ENCODE results near the gene PGAP2.

PGAP2 gene

DNA sequence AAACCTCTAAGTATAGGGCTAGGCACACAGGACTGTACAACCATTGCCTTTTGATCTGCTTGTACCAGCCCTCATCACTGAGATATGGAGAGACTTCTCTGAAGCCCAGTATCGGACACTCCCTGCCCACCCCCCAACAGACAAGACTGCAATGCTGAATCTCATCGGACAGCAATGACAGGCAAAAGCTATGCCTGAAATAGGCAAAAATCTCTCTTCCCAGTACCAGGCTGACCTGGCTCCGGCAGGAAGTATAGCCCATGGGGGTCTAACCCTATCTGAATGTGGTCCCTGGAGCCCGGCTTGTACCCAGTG is 25.9 kb downstream of the PGAP2 start:
- DNase-seq = no peak

DNA sequence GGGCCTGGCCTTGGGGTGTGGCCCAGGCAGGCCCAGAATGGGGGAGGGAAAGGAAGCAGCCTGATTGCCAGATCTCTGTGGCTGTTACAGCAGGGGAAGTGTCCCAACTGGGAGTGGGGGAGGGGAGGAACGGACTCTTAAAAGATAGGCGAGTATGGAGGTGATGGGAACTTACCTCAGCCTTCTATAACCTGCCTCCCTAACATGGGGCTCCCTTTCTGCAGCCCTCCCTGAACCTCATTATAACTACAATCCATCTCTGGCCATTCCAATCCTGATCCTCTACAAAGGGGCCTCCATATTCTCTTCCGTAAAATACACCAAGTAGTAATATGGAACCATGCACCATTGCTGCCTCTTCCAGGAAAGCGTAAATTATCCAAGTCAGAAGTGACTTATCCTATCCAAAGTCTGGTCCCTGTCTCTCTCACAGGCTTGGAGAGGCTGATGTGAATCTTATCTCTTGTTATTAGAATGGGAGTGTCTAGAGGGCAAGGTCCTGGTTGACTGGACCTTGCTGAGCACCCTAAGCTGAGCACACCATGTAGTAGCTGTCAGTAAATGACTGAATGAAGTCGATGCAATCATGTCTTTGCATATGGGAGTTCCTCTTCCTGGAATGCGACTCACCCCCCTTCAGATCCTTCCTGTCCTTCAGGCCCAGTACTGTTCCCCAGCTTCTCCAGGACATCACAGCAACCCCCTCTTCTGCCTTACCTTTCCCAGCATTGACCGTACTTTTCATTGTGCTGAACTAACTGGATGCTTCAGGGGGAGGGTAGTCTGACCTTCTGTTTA is 26.5 kb downstream of the PGAP2 start:
- DNase-seq = no peak

DNA sequence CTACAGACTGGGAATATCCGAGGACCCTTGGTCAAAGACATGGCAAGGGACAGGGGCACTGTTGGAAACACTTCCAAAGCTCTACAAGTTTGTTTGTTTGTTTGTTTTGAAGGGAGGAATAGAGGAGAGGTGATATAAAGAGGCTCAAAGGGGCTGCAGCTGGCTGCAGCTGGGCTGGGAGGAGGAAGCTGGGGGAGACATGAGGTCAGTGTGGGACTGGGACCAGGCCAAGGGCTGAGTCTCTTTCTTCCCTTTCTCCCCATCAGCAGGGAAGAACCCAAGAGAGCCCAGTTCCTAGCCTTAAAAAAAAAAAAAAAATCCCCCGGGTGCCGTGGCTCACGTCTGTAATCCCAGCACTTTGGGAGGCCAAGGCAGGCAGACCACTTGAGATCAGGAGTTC is 27.4 kb downstream of the PGAP2 start:
- no peak for DNase-seq

DNA sequence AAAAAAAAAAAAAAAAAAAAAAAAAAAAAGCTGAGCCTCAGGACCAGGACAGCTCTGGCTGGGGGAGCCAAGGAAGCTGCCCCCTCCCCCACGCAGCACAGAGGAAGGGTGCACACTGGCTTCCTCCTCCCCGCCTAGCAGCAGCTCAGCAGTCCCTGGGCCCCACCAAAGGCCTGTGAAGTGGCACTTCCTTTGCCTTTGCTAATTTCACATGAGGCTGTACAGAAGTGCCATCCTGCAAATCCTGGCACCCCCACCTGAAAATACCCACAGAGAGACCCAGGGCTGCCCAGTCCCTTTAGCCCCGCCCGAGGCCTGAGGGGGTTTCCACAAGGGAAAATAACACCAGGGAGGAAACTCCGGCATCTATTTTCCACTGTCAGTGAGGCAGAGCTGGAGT is 28.5 kb downstream of the PGAP2 start:
- DNase-seq = no peak

DNA sequence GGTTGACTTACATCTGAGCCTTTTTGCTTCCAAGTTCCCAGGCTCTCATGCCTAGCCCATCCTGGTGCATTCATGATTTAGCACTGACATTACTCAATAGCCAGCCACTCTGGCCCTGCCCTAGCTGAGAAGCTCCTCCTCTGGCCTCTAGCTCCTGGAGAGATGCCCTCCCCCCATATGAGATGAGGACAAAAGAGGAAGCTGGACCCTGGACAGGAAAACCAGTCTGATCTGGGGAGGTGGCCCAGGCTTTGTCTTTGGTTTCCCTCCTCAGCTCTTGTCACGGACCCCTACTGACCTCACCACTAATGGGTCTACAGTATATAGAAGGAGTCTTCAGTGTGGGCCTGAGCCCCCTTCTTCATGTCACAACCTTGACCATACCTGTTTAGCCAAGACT is 29.4 kb downstream of the PGAP2 start:
- no peak for DNase-seq

DNA sequence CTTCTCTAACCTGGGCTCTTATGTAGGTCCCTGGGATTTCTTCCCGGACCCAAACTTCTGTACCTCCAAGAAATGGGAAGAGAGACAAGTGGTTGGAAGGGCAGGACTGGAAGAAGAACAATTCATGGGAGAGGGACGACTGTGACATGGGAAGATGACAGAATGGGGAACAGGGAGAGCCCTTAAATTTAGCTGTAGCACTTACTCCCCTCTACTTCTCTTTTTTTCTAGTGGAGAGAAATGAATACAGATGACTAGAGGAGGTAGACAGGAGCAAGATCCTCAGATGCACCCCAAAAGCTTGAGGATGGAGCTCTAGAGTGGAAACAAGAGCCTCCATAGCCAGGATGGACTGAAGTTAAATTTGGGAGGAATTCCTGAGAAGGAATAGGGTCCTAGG is 30.1 kb downstream of the PGAP2 start:
- DNase-seq = no peak

DNA sequence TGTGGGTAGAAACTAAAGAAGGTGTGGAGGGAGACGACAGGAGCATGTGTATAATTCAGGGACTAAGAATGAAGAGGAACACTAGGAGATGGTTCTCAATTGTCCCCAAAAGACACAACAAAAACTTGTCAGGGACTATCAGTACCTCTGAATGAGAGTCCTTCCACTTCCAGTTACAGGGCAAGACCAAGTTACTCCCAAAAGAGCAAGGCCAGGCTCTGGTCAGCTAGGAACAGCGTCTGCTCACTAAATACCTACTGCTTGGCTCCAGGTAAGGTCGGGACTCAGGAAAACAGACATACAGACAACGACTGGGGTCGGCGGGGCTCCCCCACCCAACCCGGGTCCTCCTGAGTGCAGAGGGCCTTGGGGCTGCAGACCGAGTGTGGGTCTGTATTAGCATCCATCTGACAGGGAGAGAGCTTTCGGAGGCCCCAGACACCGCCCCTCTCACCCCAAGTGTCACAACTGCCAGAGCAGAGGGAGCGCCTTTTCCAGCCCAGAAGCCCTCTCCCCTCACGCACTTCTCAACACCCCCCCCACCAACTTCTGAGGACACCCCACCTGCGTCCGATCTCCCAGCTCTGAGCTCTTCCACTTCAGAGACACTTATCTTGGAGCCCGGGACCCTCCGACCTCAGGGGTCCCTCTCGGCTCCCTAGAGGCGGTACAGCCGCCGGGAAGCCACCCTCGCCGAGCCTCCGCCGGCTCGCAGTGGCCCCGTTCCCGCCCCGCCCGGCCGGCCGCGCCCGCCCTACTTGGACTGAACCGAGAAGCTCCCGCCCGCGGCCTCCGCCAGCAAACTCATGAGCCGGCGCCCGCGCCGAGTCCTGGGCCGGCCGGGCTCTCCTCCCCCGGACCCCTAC is 31.9 kb downstream of the PGAP2 start:
- peak; percentile 80 for DNase-seq

DNA sequence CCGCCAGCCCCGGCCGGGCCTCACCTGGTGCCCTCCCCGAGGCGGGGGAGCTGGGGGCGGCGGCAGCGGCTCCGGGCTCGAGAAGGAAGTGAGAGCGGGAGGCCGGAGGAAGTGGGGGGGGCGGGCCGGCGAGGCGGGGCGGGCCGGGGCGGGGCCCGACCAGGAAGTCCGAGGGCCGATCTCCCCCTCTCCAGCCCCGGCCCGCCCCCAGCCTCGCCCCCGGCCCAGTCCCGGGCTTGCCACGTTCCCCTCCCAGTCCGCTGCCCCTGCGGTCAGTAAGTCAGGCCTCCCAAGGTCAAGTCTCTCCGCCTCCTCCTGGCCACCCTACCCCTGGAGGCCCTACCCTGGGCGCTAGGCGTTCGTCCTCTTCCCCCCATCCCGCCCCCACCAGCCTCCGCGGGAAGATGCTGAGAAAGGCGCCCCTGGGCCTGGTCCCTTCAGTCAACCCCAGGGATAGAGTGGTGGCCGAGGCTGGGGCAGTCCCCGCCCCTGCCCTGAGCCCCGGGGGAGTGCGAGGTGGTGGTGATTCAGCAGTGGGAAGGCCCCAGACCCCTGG is 32.6 kb downstream of the PGAP2 start, which contains the start of gene RHOG:
Gene RHOG, minus strand, starts transcription at position 90 of the 556 bp plus-strand sequence. CDS start 12,821 bp downstream, outside the sequence.
- DNase-seq = peak; percentile 91

DNA sequence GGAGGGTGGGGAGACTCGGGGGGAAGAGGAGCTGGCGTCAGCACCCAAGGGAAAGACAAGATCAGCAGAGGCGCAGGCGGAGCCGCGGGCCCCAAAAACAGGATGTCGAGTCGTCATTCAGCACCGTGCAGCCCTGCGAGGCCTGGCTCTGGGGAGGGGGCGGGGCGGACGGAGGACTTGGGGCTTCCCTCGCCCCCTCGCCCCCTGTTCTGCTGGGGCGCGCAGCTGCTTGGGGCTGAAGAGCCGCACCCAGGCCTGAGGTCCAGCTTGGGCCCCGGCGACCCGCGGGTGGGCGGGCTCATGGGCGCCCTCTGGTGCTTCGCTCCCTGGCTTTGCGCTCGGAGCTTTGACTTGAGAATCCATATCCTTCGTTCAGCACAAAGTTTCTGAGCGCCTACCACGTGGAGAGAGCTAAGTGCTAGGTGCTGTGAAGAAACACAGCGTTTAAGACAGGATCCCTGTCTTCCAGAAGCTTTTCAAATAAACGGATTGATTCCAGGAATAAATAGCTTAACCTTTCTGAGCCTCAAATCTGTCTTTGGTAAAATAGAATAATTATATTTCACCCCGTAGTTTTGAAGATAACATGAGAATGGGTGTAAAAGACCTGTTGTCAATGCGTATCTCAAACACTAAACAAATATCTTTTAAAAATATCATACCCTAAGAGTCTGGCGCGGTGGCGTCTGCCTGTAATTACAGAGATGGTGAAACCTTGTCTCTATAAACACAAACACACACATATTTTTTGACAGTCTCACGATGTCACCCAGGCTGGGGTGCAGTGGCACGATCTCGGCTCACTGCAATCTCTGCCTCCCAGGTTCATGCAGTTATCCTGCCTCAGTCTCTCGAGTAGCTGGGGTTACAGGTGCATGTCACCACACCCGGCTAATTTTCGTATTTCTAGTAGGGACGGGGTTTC is 33.3 kb downstream of the PGAP2 start:
- no peak for DNase-seq

DNA sequence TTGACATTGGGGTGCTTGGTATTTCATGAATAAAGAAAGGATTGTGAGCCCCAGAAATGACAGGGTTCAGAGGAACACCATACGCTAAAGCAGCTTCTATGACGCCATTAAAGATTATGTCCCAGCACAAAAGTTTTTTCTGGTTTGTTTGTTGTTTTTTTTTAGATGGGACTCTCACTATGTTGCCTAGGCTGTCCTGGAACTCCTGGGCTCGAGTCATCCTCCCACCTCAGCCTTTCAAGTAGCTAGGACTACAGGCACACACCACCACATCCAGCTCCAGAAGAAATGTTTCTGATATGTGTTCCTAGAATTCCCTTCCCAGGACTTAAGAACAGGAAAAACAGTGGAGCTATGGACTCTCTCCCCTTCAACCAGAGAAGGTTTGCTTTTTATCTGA is 35.0 kb downstream of the PGAP2 start:
- no peak for DNase-seq

DNA sequence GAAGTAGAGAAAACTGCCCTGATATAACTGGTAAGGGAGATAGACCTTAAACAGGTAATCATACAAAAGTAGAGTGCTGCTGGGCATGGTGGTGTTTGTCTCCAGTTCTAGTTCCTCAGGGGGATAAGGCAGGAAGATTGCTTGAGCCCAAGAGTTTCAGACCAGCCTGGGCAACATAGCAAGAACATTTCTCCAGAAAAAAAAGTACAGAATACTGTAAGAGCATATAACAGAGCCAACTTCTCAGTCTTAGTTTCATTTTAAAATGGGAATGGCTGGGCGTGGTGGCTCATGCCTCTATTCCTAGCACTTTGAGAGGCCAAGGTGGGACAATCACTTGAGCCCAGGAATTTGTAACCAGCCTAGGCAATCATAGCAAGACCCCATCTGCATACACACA is 36.9 kb downstream of the PGAP2 start:
- DNase-seq = no peak

DNA sequence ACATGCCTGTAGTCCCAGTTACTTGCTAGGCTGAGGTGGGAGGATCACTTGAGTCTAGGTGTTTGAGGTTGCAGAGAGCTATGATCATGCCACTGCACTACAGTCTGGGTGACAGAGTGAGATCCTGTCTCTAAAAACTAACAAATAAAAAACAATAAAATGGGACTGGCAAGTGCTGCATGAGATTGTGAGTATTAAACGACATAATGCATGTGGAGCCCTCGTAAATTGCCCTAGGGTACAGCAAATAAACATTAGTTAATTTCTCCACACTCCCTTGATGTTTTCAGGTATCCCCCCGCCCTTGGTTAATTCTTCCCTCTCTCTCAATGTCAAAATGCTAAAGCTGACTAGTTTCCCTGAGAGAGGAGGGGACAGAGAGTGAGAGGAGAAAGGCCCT is 37.3 kb downstream of the PGAP2 start:
- no peak for DNase-seq

DNA sequence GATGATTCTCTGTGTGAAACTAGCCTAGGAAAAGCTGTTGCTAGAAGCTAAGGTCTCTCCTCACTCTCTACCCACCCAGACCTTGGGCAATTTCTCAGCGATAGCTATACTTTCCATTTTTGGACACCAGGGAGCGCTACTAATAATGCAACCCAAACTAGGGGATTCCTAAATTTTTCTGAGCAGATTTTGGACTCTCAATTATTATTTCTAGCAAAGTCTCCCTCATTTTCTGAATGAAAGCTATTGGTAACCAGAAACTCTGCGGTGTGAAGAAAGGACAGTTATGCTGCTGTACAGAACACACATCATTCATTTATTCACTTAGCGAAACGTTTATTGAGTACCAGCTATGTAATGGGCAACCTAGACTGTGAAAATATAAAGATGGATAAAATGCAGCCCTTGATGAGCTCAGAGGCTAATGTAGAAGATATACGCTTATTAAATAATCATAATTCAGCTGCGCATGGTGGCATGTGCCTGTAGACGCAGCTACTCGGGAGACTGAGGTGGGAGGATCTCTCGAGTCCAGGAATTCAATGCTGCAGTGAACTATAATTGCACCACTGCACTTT is 41.0 kb downstream of the PGAP2 start:
- no peak for DNase-seq

DNA sequence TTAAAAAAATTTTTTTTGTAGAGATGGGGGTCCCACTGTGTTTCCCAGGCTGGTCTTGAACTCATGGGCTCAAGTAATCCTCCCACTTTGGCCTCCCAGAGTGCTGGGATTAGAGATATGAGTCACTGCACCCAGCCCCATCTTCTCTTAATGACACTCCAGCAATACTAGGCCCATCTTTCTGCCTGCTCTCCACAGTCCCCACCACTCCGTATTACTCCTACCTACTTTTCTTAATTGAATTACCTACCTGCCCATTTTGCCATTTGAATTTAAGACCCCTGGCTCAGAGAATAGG is 45.1 kb downstream of the PGAP2 start:
- no peak for DNase-seq

DNA sequence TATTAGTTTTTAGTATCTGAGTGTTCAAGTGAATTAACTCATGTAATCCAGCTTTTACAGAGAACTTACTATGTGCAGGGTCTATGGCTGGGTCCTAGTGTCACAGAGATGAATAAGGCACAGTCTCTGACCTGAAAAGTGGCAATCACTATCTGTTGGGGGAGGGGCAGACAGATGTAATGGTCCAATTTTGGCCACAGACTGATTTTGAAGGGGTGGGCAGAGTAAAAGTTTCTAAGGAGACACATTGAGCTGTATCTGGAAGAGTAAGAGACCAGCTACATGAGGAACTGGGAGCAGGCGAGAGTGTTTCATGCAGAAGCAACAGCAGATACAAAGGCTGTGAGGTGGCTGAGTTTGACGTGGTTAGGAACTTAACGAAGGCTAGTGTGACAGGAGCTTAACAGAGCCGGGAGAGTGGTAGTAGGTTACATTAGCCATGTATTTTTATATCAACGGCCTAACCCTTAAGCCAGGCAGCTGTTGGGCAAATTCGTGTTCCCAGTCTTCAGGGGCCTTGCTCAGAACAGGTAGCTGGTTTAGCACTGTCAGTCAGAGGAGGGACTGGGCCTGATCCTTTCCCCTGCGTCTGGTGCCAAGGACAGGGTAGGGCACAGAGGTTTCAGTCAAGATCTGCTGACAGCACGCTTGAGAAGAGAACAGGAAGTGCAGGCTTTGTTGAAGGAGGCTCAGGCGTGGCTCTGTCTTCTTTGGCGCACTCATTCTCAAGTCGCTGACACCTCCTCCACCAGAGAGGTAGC is 45.7 kb downstream of the PGAP2 start:
- DNase-seq = no peak

DNA sequence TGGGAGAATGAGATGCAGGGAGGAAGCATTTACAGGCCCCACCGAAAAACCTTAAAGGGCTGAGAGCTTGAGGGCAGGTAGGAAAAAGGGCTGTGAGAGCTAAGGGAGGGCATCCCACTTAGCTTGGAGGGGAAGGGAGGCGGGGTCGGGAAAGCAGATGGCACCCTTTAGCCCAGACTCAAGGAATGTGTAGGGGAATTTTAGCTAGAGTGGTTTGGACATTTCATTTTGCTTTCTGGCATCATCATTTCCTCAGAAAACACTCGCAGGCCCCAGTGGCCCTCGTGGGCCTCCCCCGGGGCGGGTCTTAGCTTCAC is 46.3 kb downstream of the PGAP2 start:
- DNase-seq = no peak

DNA sequence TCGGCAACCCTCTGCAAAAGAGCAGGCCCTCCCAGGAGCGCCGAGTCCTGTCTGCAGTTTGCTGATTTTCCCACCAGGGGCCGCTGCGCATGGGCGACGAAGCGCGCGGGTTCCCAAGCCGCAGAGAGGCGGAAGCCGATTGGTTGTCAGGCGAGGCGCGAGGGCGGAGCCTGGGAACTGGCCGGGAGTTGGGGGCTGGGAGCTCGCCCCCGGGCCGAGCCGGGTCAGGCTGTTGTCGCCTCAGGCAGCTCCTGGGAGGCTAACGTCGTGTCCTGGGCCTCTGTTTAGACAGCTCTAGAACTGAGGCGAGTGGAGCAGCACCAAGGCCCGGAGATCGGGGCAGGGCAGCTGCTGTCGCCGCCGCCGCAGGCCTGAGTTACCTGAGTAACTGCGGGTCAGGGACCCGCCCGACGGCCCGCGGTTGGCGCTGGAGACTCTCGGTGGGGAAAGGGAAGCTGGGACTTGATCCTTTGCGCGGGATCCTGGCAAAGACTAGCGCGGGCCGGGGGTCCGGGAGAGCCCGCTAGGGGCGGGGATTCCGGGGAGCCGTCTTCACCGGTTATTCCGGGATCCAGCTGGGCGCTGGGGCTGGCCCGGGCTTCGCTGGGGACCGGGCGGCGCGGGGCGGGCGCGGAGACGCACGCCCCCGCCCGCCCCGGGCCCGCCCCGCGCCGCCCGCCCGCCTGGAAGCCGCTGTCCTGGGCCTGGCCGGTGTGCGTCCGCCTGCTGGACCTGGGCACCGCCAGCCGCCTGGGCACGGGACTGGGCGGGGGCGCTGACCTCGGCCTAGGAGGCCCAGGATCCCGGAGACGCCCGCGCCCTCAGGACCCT is 46.8 kb downstream of the PGAP2 start, which contains the start of gene STIM1:
Gene STIM1, plus strand, starts transcription at position 688 of the 831 bp plus-strand sequence. CDS start 607 bp downstream, outside the sequence.
- DNase-seq = peak; percentile 97

DNA sequence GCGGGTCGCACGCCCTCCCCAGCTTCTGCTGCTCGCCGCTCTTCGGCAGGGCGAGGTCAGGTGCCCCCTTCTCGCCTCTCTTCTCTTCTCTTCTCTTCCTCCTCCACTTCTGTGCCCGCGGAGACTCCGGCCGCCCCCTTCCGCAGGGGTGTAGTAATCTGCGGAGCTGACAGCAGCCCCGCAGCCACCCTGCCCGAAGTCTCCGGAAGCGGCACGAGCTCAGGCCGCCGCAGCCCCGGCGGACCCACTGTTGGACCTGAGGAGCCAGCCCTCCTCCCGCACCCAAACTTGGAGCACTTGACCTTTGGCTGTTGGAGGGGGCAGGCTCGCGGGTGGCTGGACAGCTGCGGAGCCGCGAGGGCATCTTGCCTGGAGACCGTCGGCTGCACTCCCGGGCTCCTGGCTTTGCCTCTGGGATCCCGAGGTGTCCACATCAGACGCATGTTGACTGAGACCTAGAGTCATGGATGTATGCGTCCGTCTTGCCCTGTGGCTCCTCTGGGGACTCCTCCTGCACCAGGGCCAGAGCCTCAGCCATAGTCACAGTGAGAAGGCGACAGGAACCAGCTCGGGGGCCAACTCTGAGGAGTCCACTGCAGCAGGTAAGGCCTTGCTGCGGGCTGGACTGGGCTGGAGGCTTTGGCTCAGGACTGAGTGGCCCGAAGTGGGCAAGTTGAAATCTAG is 47.6 kb downstream of the PGAP2 start:
- DNase-seq = peak; percentile 66

DNA sequence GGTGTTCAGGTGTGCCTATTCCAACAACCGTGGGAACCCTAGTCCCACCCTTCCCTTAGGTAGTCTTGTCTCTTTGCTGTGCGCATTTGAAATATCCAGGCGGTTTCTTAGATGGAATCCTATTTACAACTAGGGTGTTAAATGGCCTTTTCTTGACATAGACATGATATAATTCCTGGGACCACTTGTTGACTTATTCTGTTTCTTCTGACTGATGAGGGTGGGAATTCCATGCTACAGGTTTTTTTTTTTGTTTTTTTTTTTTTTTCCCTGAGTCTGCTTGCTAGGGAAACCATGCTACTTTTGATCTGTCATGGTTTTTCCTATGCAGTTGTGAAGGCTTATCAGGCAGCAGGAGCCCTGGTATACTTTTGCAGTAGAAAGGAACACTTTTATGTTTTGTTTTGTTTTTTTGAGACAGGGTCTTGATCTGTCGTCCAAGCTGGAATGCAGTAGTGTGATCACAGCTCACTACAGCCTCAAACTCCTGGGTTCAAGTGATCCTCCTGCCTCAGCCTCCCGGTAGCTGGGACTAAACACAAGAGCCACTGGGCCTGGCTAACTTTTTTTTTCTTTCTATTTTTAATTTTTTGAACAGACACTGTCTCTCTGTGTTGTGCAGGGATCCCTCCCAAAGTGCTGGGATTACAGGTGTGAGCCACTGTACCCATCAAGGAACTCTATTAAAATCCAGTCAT is 48.6 kb downstream of the PGAP2 start:
- no peak for DNase-seq

DNA sequence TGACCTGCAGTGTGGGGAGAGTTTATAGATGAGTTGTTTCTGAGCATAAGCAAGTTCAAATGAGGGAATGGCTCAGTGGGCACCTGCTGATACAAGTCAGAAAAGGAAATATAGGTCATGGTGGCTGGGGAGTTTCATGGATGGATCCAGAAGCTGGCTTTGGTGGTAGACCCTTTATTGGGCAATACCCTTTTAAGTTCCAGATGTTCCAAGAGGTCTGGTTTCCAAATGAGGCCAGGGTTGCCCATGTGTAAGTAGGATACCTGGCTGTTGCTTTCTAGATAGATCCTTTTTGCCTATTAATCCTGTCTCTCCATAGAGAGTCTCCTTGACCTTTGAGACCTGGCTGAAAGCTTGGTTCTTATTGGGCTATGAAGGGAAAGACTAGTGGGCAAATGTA is 49.3 kb downstream of the PGAP2 start:
- no peak for DNase-seq
